Chondrocyte (in vitro differentiated cells): ENCODE results near the gene HOXC5. TPM values are rescaled to one million over a fixed set of nuclear protein-coding genes. Genes with fewer than 3 reads are reported as not detected.

ENCODE experiments used
- DNase-seq: peaks from one replicate; pipeline ENCODE4 v3.0.0; 2021; ENCODE audit warnings: mixed read lengths, low spot score
- H3K27ac Mint-ChIP-seq: one replicate; pipeline ENCODE4 v1.8.0; 2021; ENCODE audit warnings: mild to moderate bottlenecking, moderate library complexity, mixed read lengths; ENCODE audit not compliant: unreplicated experiment
- H3K27me3 Mint-ChIP-seq: 2 replicates; pipeline ENCODE4 v1.8.0; 2021; ENCODE audit warnings: low read depth, mixed read lengths
- H3K36me3 Mint-ChIP-seq: 2 replicates; pipeline ENCODE4 v1.8.0; 2021; ENCODE audit warnings: low read depth, mixed read lengths
- H3K4me1 Mint-ChIP-seq: 2 replicates; pipeline ENCODE4 v1.8.0; 2021; ENCODE audit warnings: low read depth, mild to moderate bottlenecking, mixed read lengths
- H3K4me3 Mint-ChIP-seq: one replicate; pipeline ENCODE4 v1.8.0; 2021; ENCODE audit warnings: mild to moderate bottlenecking, moderate library complexity, mixed read lengths; ENCODE audit not compliant: unreplicated experiment
- H3K9me3 Mint-ChIP-seq: 2 replicates; pipeline ENCODE4 v1.8.0; 2021; ENCODE audit warnings: low read depth, mixed read lengths
- CTCF ChIP-seq: fragments of 200-600 bp; sonication (generic); IDR thresholded peaks from 2 replicates; pipeline ENCODE4 v1.5.0; 2021; ENCODE audit warnings: antibody characterized with exemption, mild to moderate bottlenecking, moderate library complexity
- total RNA-seq: library from RNA; stranded (reverse); gene quantifications from 3 replicates; pipeline ENCODE4 v1.2.1, GENCODE V29; 2021

Gene HOXC5
- total RNA-seq, 1 donor from 2014 or later, result not detected

- Mint-ChIP-seq H3K36me3 (peaks cover 5% of the 10 kb centered on the region), H3K27ac (no peak overlapping the region), H3K9me3 (no peaks in the 10 kb centered on the region), H3K4me3 (peak overlapping the region; percentile 69), H3K4me1 (peaks cover 23% of the 10 kb centered on the region), H3K27me3 (peaks cover 88% of the 10 kb centered on the region)
- no peak for DNase-seq
- TF ChIP-seq CTCF, result no peak
These were observed 36.3 kb upstream of the HOXC5 start for GRCh38 chr12:53996240-53997203.

GRCh38 chr12:53997204-53998109 is 35.4 kb upstream of the HOXC5 start:
- Mint-ChIP-seq H3K4me3 (no peak overlapping the region), H3K4me1 (peaks cover 23% of the 10 kb centered on the region), H3K27me3 (peaks cover 88% of the 10 kb centered on the region), H3K9me3 (no peaks in the 10 kb centered on the region), H3K36me3 (peaks cover 5% of the 10 kb centered on the region), H3K27ac (no peak overlapping the region)
- no peak for TF ChIP-seq CTCF
- DNase-seq, result no peak

- peaks cover 5% of the 10 kb centered on the region for H3K36me3 Mint-ChIP-seq
- TF ChIP-seq CTCF, result no peak
- H3K4me1 Mint-ChIP-seq, result peaks cover 23% of the 10 kb centered on the region
- H3K9me3 Mint-ChIP-seq, result no peaks in the 10 kb centered on the region
- no peak overlapping the region for H3K4me3 Mint-ChIP-seq
- H3K27ac Mint-ChIP-seq, result no peak overlapping the region
- no peak for DNase-seq
- peaks cover 89% of the 10 kb centered on the region for H3K27me3 Mint-ChIP-seq
These were observed 34.5 kb upstream of the HOXC5 start for GRCh38 chr12:53998110-53998899.

- peaks cover 23% of the 10 kb centered on the region for H3K4me1 Mint-ChIP-seq
- no peak overlapping the region for H3K4me3 Mint-ChIP-seq
- DNase-seq, result no peak
- no peak overlapping the region for H3K27ac Mint-ChIP-seq
- H3K36me3 Mint-ChIP-seq, result peaks cover 6% of the 10 kb centered on the region
- TF ChIP-seq CTCF, result no peak
- H3K27me3 Mint-ChIP-seq, result peaks cover 89% of the 10 kb centered on the region
- no peaks in the 10 kb centered on the region for H3K9me3 Mint-ChIP-seq
These were observed 34.0 kb upstream of the HOXC5 start for GRCh38 chr12:53998900-53999236.
